HG03159 (cell line): ENCODE results near the gene DCC.

Experiments
- ATAC-seq: cut with Tn5 transposase; IDR thresholded peaks from one replicate; pipeline ENCODE4 v1.9.1; 2021; ENCODE audit warnings: mild to moderate bottlenecking, moderate library complexity; ENCODE audit not compliant: unreplicated experiment

The DCC gene

DNA sequence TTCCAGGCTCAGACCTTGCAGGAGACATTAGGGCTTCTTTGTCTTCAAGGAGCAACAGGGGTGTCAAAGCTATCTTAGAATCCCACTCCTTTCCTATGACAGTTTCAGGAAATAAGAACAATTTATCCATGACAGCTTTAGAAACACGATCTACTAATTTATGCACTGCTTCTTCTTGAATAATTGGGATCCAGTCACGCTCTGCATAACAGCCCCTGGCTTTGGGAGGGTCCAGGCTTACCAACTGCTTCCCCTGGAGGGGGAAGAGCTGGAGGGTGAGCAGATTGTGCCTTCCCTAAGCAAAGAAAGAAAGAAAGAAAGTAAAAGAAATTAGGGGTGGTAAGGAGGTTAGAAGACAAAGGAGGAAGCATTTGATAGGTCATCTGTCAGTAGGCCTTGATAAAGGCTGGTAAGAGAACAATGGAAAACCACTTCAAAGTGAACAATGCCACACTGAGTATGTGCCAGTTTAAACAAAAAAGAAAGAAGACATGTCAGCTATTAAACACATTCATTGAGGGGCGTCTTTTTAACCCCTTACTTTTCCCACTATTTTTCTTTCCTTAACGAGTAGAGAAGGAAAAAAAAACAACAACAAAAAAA lies 327.6 kb downstream of the DCC start:
- ATAC-seq = no peak

GRCh38 chr18:52670896-52671295 lies 330.9 kb downstream of the DCC start:
- ATAC-seq = no peak

DNA sequence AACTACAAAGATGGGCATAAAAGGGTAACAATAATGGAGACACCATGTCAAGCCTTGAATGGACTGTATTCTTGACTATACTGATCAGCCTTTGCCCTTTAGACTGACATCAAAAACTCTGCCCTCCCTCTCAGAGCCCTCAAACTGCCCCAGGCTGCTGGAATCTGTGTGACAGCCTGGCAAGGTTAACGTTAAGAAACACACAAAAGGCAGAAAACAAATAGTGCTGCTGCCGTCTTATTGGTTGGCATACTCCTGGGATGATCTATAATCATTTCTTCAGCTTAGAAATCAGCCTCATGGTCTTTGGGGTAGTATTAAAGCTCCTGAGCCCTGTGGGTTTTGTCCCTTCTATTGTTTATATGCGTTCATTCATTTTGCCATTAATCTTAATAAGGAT lies 338.0 kb downstream of the DCC start:
- ATAC-seq = no peak

DNA sequence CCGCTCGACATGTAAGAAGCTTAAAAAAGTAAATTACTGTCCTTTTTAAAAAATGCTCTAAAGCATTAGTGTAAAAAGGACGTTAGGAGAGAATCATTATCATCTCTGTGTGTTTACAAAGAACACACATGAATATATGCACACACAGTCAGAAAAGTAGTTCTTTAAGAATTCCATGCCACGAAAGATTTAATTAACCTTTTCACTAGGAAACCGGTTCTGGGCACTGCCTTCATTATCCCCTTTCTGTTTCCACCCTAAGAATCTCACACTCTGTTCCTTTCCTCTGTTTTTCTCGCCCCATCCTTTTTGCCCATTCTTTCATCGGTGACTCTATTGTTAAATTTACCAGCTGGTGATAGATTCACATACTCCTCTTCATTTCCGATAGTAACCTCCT lies 338.6 kb downstream of the DCC start:
- no peak for ATAC-seq

DNA sequence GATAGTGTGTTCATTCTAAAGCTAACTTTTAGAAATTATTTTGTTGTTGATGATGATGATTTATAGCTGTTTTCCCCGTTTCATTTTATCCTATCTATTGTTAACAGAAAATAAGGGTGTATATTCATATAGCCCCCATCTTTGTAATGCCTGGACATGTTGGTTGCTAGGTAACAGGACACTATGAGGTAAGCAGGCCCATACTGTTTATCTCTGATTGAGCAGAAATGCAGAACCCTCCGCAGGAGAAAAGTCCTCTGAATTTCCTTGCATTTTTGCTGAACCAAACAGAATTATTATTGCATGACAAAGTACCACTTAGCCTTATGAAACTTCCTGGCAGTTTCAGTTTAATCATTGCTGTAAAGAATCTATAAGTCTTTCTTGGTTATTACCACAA lies 339.4 kb downstream of the DCC start:
- no peak for ATAC-seq

DNA sequence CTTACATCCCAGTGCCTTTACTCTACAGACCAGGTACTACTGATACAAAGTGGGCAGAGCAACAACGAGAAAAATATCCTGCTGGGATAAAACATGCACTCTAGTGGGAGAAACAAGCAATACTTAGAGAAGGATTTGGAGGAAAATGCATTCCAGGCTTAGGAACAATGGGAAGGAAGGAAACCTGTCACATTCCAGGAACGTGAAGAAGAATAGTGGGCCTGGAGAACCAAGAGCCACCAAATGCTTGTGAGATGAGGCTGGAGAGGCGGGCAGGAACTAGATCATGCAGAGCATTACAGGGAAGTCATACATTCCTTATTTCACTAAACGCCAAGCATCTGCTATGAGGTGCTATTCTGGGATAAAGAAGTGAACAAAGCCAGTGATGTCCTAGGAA lies 342.3 kb downstream of the DCC start:
- no peak for ATAC-seq

DNA sequence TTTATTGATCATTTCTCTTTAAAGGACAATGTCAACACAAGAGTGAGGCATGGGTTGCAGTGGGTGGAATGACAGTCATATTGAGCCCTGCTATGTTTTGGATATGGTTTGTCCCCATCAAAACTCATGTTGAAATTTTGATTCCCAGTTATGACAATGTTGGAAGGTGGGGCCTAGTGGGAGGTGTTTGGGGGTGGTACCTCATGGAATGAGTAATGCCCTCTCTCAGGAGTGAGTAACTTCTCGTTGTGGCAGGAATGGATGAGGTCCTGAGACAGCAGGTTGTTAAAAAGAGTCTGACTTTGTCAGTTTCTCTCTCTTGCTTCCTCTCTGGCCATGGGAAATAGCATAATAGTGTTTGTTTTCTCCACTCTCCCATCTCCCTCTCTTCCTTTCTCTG lies 345.3 kb downstream of the DCC start:
- no peak for ATAC-seq

DNA sequence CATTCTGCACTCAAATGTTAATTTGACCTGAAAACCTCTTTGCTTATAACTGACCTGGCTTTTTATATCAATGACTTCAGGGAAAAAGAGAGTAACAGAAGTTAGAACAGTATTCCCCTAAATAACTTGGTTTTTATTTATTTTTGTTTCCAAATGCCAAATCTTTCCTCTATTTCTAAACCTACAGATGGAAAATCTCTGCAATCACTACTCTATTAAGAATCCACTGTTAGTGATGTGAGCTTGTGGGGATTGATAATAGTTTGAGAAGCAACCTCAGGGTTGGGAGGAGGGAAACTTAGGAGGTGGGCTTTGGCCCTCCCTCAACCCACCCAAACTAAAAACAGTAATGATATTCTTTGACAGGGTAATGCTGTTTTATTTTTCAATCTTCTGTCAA lies 351.8 kb downstream of the DCC start:
- ATAC-seq = no peak

GRCh38 chr18:52694804-52695203 lies 354.8 kb downstream of the DCC start:
- no peak for ATAC-seq

DNA sequence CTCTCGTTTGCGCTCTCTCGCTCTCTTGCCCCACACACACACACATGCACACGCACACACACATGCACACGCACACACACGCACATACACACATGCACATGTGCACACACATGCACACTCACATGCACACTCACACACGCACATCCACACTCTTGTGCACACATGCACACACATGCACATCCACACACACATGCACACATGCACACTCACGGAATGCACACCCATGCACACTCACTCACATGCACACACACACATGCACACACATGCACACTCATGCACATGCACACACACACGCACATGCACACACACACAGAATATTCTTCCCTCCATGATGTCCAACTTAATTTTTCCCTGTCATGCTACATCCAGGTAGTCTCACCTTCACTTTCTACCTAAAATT lies 360.1 kb downstream of the DCC start:
- ATAC-seq = no peak

GRCh38 chr18:52700816-52701215 lies 360.8 kb downstream of the DCC start:
- no peak for ATAC-seq

DNA sequence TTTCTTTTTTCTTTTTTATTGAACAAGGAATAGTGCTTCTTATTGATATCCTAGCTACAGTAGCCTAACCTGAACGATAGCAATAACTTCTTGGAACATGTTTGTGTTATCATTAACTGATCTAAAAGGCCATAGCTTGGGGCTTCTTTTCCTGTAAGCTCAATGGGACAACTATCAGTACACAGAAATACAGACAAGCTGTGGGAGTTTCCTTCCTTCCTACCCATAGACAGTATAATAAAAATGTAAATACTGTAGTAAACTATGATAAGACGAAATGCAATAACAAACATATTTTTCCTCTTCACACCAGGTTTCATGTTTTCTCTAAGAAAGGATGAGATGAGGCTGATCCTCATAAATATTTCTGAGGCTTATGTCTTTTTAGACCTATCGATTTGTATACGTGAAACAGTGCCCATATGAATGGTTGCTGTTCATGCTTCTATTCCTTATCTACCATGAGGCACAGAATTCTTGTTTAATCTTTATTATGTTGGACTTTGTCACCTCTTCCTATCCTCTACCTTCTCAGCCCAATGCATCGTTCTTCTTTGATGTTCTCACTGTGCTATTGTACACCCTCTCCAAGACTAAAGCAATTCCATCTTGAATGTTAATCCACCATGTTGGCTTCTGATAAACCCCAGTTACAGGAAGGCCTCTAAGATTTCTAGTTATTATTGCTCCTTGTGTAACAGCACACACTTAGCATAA lies 361.4 kb downstream of the DCC start:
- ATAC-seq = no peak

DNA sequence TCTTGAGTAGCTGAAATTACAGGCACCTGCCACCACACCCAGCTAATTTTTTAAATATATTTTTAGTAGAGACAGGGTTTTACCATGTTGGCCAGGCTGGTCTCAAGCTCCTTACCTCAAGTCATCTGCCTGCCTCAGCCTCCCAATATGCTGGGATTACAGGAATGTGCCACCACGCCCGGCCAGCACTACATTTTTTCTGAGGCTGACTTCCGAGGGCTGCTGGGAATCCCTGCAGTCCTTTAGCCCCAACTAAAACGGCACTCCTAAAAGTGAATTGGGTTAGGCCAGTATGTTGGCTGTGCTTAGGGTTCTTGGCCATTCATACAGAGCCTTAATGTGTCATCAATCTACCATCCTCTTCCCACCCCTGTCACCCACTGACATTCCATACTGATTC lies 375.4 kb downstream of the DCC start:
- ATAC-seq = no peak

GRCh38 chr18:52715991-52716390 lies 376.0 kb downstream of the DCC start:
- ATAC-seq = no peak

DNA sequence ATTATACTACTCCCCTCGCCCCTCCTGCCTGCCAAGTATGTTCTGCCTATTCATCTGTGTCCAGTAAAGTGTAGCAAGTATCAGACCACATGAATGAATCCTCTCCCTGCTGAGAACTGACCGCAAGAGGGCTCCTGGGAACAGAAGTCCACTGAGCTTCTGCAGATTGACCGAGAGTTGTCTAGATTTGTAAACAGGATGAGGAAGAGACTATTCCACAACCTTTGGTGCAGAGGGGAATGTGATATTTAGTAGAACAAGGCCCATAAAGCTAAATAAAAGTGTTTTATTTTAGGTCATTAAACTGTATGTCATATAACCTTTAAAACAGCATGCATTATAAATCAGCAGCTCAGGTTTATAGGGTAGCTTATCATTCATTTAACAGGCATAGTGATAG lies 377.0 kb downstream of the DCC start:
- ATAC-seq = no peak

GRCh38 chr18:52722904-52723303 lies 382.9 kb downstream of the DCC start:
- no peak for ATAC-seq

DNA sequence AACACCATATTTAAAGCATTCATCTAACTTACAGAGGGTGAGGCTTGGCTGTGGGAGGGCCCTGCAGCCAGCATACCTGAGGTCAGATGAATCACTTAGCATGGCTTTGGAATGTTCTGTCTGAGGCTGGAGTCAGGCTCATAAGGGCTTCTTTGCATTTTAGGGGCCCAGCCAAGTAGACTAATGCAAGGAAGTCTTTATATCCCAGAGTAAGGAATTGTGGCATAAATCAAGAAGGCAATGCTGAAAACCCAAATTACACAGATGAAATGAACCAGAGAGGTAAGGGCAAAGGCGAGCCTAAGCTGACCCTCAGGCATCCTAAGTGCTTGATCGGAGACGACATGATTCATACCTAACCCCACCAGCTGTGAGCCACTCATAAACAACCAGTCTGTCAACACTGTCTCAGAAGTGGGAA lies 383.6 kb downstream of the DCC start:
- no peak for ATAC-seq

DNA sequence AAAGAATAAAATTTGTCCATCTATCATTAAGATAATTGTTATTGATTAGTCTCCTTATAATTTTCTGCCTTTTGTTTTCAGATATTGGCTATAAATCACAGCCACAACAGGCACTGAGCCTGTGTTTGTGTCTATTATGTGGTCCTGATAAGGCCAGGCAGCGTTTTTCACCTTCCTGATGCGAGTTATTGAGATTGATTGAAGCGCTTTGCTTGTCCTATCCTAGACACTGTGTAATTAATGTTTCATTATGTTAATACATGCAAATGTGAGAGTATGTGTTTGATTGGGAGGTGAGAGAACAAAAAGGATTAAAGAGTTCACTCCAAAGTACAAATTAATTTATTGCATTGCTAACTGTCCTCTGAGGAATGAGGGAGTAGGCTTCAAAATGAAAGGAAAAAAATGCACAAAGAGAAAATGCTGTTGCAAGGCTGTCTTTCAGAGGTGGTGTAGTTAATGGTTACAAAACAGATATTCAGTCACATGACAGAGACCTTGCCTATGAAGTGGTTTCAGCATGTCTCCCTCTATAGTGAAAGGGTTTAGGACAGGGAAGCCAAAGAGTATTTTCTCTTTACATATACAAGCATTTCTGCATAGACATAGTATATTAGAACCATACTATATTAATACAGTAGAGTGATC lies 391.1 kb downstream of the DCC start:
- no peak for ATAC-seq

DNA sequence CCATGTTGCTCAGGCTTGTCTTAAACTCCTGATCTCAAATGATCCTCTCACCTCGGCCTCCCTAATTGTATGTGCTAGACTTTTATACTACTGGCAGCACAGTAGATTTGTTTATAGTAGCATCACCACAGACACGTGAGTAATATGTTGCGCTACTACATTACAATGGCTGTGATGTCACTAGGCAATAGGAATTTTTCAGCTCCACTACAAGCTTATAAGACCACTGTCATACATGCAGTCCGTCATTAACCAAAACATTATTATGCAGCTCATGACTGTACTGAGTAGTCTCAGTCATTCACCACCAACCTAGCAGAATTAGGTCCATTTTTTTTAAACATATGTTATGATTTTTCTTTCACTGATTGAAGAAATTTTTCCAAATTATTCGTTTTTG lies 398.9 kb downstream of the DCC start:
- no peak for ATAC-seq

DNA sequence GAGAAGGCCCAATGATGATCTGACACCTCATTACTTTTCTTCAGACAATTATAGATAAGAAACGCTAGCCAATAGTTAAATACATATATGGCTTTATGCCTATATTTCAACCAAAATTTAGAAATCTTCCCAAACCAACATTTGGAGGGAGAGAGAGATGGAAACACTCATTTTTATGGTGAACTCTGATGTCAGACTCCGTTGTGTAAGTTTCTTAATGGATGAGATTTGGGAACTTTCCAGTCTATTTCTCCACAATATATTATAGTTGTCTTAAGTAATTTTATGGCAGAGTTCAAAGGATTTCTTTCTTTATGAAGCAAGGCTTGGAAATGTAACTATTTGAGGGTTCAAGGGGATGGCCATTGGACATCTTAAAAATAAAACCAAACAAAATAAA lies 407.0 kb downstream of the DCC start:
- no peak for ATAC-seq

DNA sequence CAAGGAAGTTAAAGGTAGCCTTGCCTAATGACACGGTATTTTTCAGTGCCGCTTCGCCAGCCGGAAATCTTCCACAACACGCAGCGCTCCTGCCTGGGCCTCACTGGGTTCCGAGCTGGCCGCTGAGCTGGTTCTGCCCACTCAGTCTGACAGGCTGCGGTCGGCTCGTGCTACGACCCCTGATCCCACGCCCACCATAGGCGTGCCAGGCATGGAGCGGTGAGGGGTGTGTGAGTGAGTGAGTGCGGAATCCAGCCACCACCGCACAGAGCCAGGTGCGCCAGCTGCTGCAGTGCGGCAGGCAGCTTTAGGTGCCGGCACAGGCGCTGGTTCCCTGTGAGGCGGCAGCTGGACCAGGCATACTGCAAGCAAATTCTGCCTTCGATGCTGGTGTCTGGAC lies 407.9 kb downstream of the DCC start:
- no peak for ATAC-seq

DNA sequence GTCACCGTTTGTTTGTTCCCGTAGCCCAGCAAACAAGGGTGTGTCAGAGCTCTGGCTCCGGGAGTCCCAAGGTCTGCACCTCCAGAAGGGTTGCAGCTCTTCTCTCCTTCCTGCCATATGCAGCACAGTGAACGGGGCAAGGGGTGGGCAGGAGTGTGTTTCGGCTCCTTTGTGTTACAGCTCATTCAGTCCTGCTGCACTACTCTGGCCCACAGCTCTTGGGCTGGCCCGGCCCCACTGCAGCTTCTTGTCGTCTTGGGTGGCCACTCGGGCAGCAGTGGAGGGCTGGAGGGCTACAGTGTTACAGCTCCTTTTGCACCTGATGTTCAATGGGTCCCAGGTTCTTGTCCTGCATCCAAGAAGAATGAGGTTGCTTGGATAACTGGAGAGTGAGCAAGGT lies 408.3 kb downstream of the DCC start:
- no peak for ATAC-seq

- no peak for ATAC-seq
Measured at GRCh38 chr18:52749542-52749941, 409.5 kb downstream of the DCC start.
